GM12878 (cell line): ENCODE data around the gene IRX5. TPM values are rescaled to one million over a fixed set of nuclear protein-coding genes. Genes with fewer than 3 reads are reported as not detected.

Experiments
- ATAC-seq: fragments of 200-7000 bp; cut with Tn5 transposase; 3 replicates; pipeline ENCODE4 v1.9.1; 2020; ENCODE audit warnings: mild to moderate bottlenecking, moderate library complexity
- BruUV-seq: library from RNA; stranded (reverse); fragments of 400-500 nt; replicated peaks from 2 replicates; lab custom pipeline; 2021; lab: Mats Ljungman, UMichigan
- CTCF ChIA-PET: fragments of 300-600 bp; sonication (Branson Sonifier 250); formaldehyde crosslinking; extraction: SDS; loops from one replicate; lab custom pipeline; 2021; ENCODE audit warnings: inconsistent platforms; lab: Yijun Ruan, JAX
- POLR2A ChIA-PET: fragments of 350-600 bp; formaldehyde crosslinking; extraction: SDS; loops from one replicate; lab custom pipeline; 2021; ENCODE audit warnings: inconsistent platforms; lab: Charles Lee
- RAD21 ChIA-PET: fragments of 300-600 bp; sonication (Branson Sonifier 250); formaldehyde crosslinking; loops from one replicate; lab custom pipeline; 2023; ENCODE audit warnings: antibody characterized with exemption; ENCODE audit not compliant: unreplicated experiment; lab: Charles Lee
- SMC1A ChIA-PET: fragments of 300-600 bp; sonication (Branson Sonifier 250); formaldehyde crosslinking; loops from one replicate; lab custom pipeline; 2023; ENCODE audit not compliant: unreplicated experiment, uncharacterized antibody; lab: Charles Lee
- DNase-seq: peaks from one replicate; pipeline ENCODE4 v3.0.0-alpha.2; 2011; ENCODE audit warnings: low read depth, low spot score
- FAIRE-seq: peaks from 3 replicates; lab custom pipeline; 2011; peaks lifted over from hg19 to GRCh38; lab: Jason Lieb, UNC
- H2AFZ ChIP-seq: 2 replicates; pipeline ENCODE4 v1.6.0; 2011; ENCODE audit warnings: low read depth, low read length, control low read depth; ENCODE audit not compliant: control insufficient read depth
- H3K27ac ChIP-seq: 2 replicates; pipeline ENCODE4 v1.5.1; 2011; ENCODE audit warnings: control low read depth; ENCODE audit not compliant: control insufficient read depth, insufficient read depth
- H3K27me3 ChIP-seq, 2 experiments: replicated peaks in 1 of 2; 2 replicates each; pipeline versions ENCODE4 v1.6.0 to v1.6.1; 2011; ENCODE audit warnings: low read length in 1 of 2; ENCODE audit not compliant: control insufficient read depth in 2 of 2, insufficient read depth in 2 of 2
- H3K36me3 ChIP-seq, 2 experiments: 2 replicates each; pipeline ENCODE4 v1.5.1; 2011; ENCODE audit warnings: low read length in 1 of 2; ENCODE audit not compliant: control insufficient read depth in 2 of 2, insufficient read depth in 2 of 2
- H3K4me1 ChIP-seq: 2 replicates; pipeline ENCODE4 v1.6.1; 2011; ENCODE audit warnings: mild to moderate bottlenecking, low read length, moderate library complexity, mixed read lengths; ENCODE audit not compliant: control insufficient read depth, insufficient read depth
- H3K4me2 ChIP-seq: 2 replicates; pipeline ENCODE4 v1.6.0; 2011; ENCODE audit warnings: control low read depth; ENCODE audit not compliant: control insufficient read depth, insufficient read depth
- H3K4me3 ChIP-seq: fragments of 200-600 bp; sonication (generic); 2 replicates; pipeline ENCODE4 v1.5.1; 2016
- H3K79me2 ChIP-seq: 2 replicates; pipeline ENCODE4 v1.6.0; 2011; ENCODE audit warnings: low read length; ENCODE audit not compliant: control insufficient read depth, insufficient read depth
- H3K9ac ChIP-seq: 2 replicates; pipeline ENCODE4 v1.8.0; 2011; ENCODE audit warnings: low read length, control low read depth, mixed read lengths; ENCODE audit not compliant: control insufficient read depth, insufficient read depth
- H3K9me3 ChIP-seq: replicated peaks from 3 replicates; pipeline ENCODE4 v1.5.1; 2011; ENCODE audit warnings: mild to moderate bottlenecking, low read length; ENCODE audit not compliant: control insufficient read depth, insufficient read depth
- H4K20me1 ChIP-seq: 2 replicates; pipeline ENCODE4 v1.6.0; 2011; ENCODE audit not compliant: control insufficient read depth, insufficient read depth
- CTCF ChIP-seq, 3 experiments: IDR thresholded peaks in 2 of 3; conservative IDR thresholded peaks in 1 of 3; 2 replicates each; pipeline ENCODE4 v1.5.1; 2011; ENCODE audit warnings: low read depth in 3 of 3, low read length in 3 of 3, mild to moderate bottlenecking in 3 of 3, control low read depth in 2 of 3, moderate library complexity in 2 of 3, inconsistent platforms in 1 of 3, mixed read lengths in 1 of 3; ENCODE audit not compliant: control insufficient read depth in 2 of 3, insufficient read depth in 1 of 3; ENCODE audit errors: extremely low read depth in 1 of 3
- E4F1 ChIP-seq: fragments of 450-650 bp; IDR thresholded peaks from 2 replicates; pipeline ENCODE4 v1.6.1; 2018; ENCODE audit warnings: borderline replicate concordance, mild to moderate bottlenecking; ENCODE audit not compliant: partially characterized antibody
- ETV6 ChIP-seq, 2 experiments: fragments of 450-650 bp in 1 of 2; IDR thresholded peaks in 1 of 2; conservative IDR thresholded peaks in 1 of 2; 2 replicates each; pipeline ENCODE4 v1.6.1; 2014; ENCODE audit warnings: antibody characterized with exemption in 1 of 2, borderline replicate concordance in 1 of 2, low read depth in 1 of 2, mild to moderate bottlenecking in 1 of 2, moderate library complexity in 1 of 2
- MTA2 ChIP-seq: fragments of 450-650 bp; IDR thresholded peaks from 2 replicates; pipeline ENCODE4 v1.6.1; 2016; ENCODE audit warnings: low read depth, mild to moderate bottlenecking, moderate library complexity
- MYC ChIP-seq: IDR thresholded peaks from 2 replicates; pipeline ENCODE4 v1.6.1; 2011; ENCODE audit warnings: mild to moderate bottlenecking, low read length, moderate library complexity, inconsistent platforms; ENCODE audit not compliant: insufficient read depth, insufficient replicate concordance, insufficient read length, severe bottlenecking
- NRF1 ChIP-seq: conservative IDR thresholded peaks from 2 replicates; pipeline ENCODE4 v1.6.1; 2011; ENCODE audit warnings: mild to moderate bottlenecking, low read depth, low read length, improper control_type of control experiment
- SUPT20H ChIP-seq: IDR thresholded peaks from 2 replicates; pipeline ENCODE4 v1.6.1; 2011; ENCODE audit warnings: low read depth, mild to moderate bottlenecking, low read length, moderate library complexity, borderline replicate concordance; ENCODE audit not compliant: control insufficient read depth
- TAF1 ChIP-seq: IDR thresholded peaks from 2 replicates; pipeline ENCODE4 v1.6.1; 2011; ENCODE audit warnings: mild to moderate bottlenecking, low read depth, low read length, borderline replicate concordance
- in situ Hi-C: fragments of 300-500 bp; cut with MboI; formaldehyde crosslinking; loops from 9 replicates; pipeline ENCODE4 v1.14.3; 2018; ENCODE audit warnings: mixed read lengths
- intact Hi-C: fragments of 100-400 bp; cut with micrococcal nuclease; formaldehyde crosslinking; loops from one replicate; pipeline ENCODE4 v1.14.2; 2022; ENCODE audit not compliant: unreplicated experiment
- polyA plus RNA-seq, 11 experiments: library from polyadenylated mRNA; depleted of rRNA in 4 of 11; unstranded in 6 of 11; stranded (reverse) in 5 of 11; fragments of >200 nt; fragmentation: Nextera tagmentation in 4 of 11; fragmentation: Illumina TruSeq in 1 of 11; extraction: Ambion mirVana in 4 of 11; extraction: Trizol in 1 of 11; gene quantifications; 1 replicate in 1 of 11; 2 replicates in 10 of 11; pipeline versions ENCODE4 v1.2.1 to v1.2.3, GENCODE V29; 2011 to 2016; ENCODE audit warnings: inconsistent platforms in 2 of 11, missing spikeins in 2 of 11, low read depth in 1 of 11
- total RNA-seq, 4 experiments: library from RNA; depleted of rRNA in 3 of 4; stranded (reverse); fragments of >200 nt in 3 of 4; fragmentation: Illumina TruSeq in 1 of 4; extraction: Trizol in 1 of 4; gene quantifications; 2 replicates each; pipeline versions ENCODE4 v1.2.1 to v1.2.3, GENCODE V29; 2013 to 2021
- TF ChIP-seq, protein P1 (sequence below): fragments of 450-650 bp; IDR thresholded peaks from 2 replicates; pipeline ENCODE4 v1.6.1; 2017; ENCODE audit warnings: low read depth, mild to moderate bottlenecking, moderate library complexity
- TF ChIP-seq, protein P2 (sequence below): IDR thresholded peaks from 2 replicates; pipeline ENCODE4 v1.6.1; 2012; ENCODE audit warnings: low read depth, low read length, improper control_type of control experiment
- TF ChIP-seq, protein P3 (sequence below): fragments of 450-650 bp; IDR thresholded peaks from 2 replicates; pipeline ENCODE4 v1.6.1; 2017; ENCODE audit warnings: mild to moderate bottlenecking, low read depth, inconsistent platforms; ENCODE audit not compliant: poor library complexity, severe bottlenecking
- TF ChIP-seq, protein P4 (sequence below): fragments of 150-350 bp; IDR thresholded peaks from 2 replicates; pipeline ENCODE4 v1.6.1; 2014; ENCODE audit warnings: mild to moderate bottlenecking, low read depth, low read length

The IRX5 gene
- total and polyA plus RNA-seq, 10 of the 15 experiments (the other 5 are each of a cell fraction or from before 2014, with no cell fraction given): 0.08 TPM; not detected in 9

DNA sequence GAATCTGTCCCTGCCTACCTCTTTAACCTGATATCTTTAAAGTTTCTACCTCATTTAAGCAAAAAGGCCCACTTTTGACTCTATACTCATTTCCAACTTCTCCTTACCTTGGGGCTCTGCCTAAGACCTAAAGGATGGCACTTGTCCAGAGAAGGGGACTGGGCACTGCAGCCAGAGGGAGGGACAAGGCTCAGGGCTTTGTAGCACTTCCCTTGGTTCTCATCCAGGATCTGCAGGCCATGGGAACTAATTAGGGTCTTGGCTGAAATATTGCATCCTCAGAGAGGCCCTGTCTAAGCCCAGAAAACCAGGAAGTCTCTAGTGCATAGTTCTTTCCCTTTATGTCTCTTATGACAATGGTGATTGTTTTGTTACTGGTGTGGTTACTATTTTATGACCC lies 37.3 kb downstream of the IRX5 start:
- no peak for FAIRE-seq
- no peaks in the 10 kb centered on the region; a peak in 1 of 4 replicates for H3K27me3 ChIP-seq
- RAD21 ChIA-PET: no interaction called here
- ATAC-seq: no peak
- H3K9me3 ChIP-seq: no peaks in the 10 kb centered on the region
- intact Hi-C loops (no loop called here), in situ Hi-C loops (no loop called here)
- H4K20me1 ChIP-seq: no peaks in the 10 kb centered on the region
- no TSS peak for BruUV-seq
- DNase-seq: no peak
- H3K36me3 ChIP-seq: no peaks in the 10 kb centered on the region
- POLR2A ChIA-PET: no interaction called here
- no peak overlapping the region for H2AFZ ChIP-seq
- H3K9ac ChIP-seq: no peak overlapping the region
- no peak overlapping the region for H3K4me3 ChIP-seq
- H3K4me2 ChIP-seq: no peak overlapping the region
- no peaks in the 10 kb centered on the region for H3K4me1 ChIP-seq
- SMC1A ChIA-PET: no interaction called here
- H3K27ac ChIP-seq: no peak overlapping the region
- H3K79me2 ChIP-seq: no peaks in the 10 kb centered on the region
- CTCF ChIA-PET: no interaction called here
- TF ChIP-seq, protein P1, sequence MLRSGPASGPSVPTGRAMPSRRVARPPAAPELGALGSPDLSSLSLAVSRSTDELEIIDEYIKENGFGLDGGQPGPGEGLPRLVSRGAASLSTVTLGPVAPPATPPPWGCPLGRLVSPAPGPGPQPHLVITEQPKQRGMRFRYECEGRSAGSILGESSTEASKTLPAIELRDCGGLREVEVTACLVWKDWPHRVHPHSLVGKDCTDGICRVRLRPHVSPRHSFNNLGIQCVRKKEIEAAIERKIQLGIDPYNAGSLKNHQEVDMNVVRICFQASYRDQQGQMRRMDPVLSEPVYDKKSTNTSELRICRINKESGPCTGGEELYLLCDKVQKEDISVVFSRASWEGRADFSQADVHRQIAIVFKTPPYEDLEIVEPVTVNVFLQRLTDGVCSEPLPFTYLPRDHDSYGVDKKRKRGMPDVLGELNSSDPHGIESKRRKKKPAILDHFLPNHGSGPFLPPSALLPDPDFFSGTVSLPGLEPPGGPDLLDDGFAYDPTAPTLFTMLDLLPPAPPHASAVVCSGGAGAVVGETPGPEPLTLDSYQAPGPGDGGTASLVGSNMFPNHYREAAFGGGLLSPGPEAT: no peak
- TF ChIP-seq, protein P2, sequence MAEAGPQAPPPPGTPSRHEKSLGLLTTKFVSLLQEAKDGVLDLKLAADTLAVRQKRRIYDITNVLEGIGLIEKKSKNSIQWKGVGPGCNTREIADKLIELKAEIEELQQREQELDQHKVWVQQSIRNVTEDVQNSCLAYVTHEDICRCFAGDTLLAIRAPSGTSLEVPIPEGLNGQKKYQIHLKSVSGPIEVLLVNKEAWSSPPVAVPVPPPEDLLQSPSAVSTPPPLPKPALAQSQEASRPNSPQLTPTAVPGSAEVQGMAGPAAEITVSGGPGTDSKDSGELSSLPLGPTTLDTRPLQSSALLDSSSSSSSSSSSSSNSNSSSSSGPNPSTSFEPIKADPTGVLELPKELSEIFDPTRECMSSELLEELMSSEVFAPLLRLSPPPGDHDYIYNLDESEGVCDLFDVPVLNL: no peak
- no peak for TF ChIP-seq E4F1
- no peak for TF ChIP-seq SUPT20H
- TF ChIP-seq, protein P3, sequence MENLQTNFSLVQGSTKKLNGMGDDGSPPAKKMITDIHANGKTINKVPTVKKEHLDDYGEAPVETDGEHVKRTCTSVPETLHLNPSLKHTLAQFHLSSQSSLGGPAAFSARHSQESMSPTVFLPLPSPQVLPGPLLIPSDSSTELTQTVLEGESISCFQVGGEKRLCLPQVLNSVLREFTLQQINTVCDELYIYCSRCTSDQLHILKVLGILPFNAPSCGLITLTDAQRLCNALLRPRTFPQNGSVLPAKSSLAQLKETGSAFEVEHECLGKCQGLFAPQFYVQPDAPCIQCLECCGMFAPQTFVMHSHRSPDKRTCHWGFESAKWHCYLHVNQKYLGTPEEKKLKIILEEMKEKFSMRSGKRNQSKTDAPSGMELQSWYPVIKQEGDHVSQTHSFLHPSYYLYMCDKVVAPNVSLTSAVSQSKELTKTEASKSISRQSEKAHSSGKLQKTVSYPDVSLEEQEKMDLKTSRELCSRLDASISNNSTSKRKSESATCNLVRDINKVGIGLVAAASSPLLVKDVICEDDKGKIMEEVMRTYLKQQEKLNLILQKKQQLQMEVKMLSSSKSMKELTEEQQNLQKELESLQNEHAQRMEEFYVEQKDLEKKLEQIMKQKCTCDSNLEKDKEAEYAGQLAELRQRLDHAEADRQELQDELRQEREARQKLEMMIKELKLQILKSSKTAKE: no peak
- TF ChIP-seq, protein P4, sequence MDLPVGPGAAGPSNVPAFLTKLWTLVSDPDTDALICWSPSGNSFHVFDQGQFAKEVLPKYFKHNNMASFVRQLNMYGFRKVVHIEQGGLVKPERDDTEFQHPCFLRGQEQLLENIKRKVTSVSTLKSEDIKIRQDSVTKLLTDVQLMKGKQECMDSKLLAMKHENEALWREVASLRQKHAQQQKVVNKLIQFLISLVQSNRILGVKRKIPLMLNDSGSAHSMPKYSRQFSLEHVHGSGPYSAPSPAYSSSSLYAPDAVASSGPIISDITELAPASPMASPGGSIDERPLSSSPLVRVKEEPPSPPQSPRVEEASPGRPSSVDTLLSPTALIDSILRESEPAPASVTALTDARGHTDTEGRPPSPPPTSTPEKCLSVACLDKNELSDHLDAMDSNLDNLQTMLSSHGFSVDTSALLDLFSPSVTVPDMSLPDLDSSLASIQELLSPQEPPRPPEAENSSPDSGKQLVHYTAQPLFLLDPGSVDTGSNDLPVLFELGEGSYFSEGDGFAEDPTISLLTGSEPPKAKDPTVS: no peak
- TF ChIP-seq TAF1: no peak
- TF ChIP-seq CTCF (IDR thresholded peaks at IDR 0.05 in 2 of 3, conservative IDR thresholded peaks at IDR 0.05 in 1 of 3; ENCODE audit: control insufficient read depth in 2 of 3, extremely low read depth in 1 of 3, insufficient read depth in 1 of 3, low read depth in 3 of 3, low read length in 3 of 3): no peak
- no peak for TF ChIP-seq NRF1
- no peak for TF ChIP-seq MTA2
- no peak for TF ChIP-seq MYC
- no peak for TF ChIP-seq ETV6 (conservative IDR thresholded peaks at IDR 0.05 in 1 of 2, IDR thresholded peaks at IDR 0.05 in 1 of 2; ENCODE audit: borderline replicate concordance in 1 of 2, low read depth in 1 of 2)
